OCI-LY1 (cell line): Measurements from ENCODE around the gene WFDC1.

Experiments
- CTCF ChIP-seq: fragments of 200-600 bp; sonication (generic), shearing (Covaris generic); IDR thresholded peaks from 2 replicates; pipeline ENCODE4 v1.5.1; 2017; ENCODE audit warnings: mild to moderate bottlenecking, antibody characterized with exemption, low read length, moderate library complexity, mixed read lengths
- EZH2 ChIP-seq: fragments of 200-600 bp; sonication (generic), shearing (Covaris generic); IDR thresholded peaks from 2 replicates; pipeline ENCODE4 v1.8.0; 2017; ENCODE audit warnings: borderline replicate concordance, mixed run types, mild to moderate bottlenecking, antibody characterized with exemption, low read length, moderate library complexity, mixed read lengths

DNA sequence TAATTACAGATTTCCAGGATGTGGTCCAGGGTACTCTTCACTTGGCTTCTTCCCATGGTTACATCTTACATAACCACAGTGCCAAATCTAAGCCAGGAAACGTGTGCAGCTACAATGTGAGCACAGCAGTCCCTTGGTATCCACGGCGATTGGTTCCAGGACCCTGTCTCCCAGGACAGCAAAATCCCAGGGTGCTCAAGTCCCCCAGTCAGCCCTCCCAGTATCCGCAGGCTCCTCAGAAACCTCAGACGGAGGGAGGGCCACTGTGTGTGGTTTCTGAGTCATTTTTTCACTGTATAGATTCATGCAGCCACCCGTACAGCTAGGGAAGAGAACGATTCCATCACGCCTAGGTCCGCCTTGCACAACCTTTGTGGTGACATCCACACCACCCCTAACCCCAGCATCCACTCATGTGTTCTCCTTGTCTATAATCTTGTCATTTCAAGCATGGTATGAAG lies 62.5 kb downstream of the WFDC1 start:
- no peak for TF ChIP-seq EZH2
- TF ChIP-seq CTCF = no peak
